SK-N-SH (cell line): ENCODE measurements around the gene MAEA. TPM values are rescaled to one million over a fixed set of nuclear protein-coding genes. Genes with fewer than 3 reads are reported as not detected.

Experiments used
- CTCF ChIA-PET: fragments of 300-600, 350-600 bp; formaldehyde crosslinking; extraction: SDS; loops from one replicate; lab custom pipeline; 2021; lab: Yijun Ruan, JAX
- POLR2A ChIA-PET: fragments of 350-600 bp; sonication (Branson Sonifier 250); formaldehyde crosslinking; extraction: SDS; loops from one replicate; lab custom pipeline; 2020; ENCODE audit warnings: antibody characterized with exemption, inconsistent platforms; lab: Yijun Ruan, JAX
- DNase-seq: peaks from one replicate; pipeline ENCODE4 v3.0.0; 2012
- H2AFZ ChIP-seq: fragments of 200-600 bp; sonication (generic); 2 replicates; pipeline ENCODE4 v1.8.1; 2016; ENCODE audit warnings: antibody characterized with exemption, mild to moderate bottlenecking, low read depth
- H3F3A ChIP-seq: fragments of 200-600 bp; sonication (generic); replicated peaks from 2 replicates; pipeline ENCODE3; 2016; ENCODE audit warnings: antibody characterized with exemption, mild to moderate bottlenecking; ENCODE audit not compliant: insufficient read depth
- H3K27ac ChIP-seq, 2 experiments: fragments of 200-500 bp in 1 of 2; fragments of 200-600 bp in 1 of 2; sonication (Bioruptor generic) in 1 of 2; sonication (generic), shearing (Covaris generic) in 1 of 2; 2 replicates each; pipeline versions ENCODE4 v1.5.1 to v1.6.1; 2014 to 2016; ENCODE audit warnings: low read depth in 2 of 2, inconsistent platforms in 1 of 2, low read length in 1 of 2, mild to moderate bottlenecking in 1 of 2, mixed read lengths in 1 of 2
- H3K27me3 ChIP-seq: fragments of 200-600 bp; sonication (generic), shearing (Covaris generic); 2 replicates; pipeline ENCODE4 v1.6.1; 2016; ENCODE audit warnings: mixed run types; ENCODE audit not compliant: insufficient read depth
- H3K36me3 ChIP-seq, 2 experiments: fragments of 200-500 bp in 1 of 2; fragments of 200-600 bp in 1 of 2; sonication (Bioruptor generic) in 1 of 2; sonication (generic) in 1 of 2; replicated peaks in 1 of 2; 2 replicates each; pipeline versions ENCODE3 to v1.5.1; 2014 to 2016; ENCODE audit warnings: low read length in 1 of 2, mild to moderate bottlenecking in 1 of 2; ENCODE audit not compliant: insufficient read depth in 2 of 2, control insufficient read depth in 1 of 2
- H3K4me1 ChIP-seq, 2 experiments: fragments of 200-500 bp in 1 of 2; fragments of 200-600 bp in 1 of 2; sonication (Bioruptor generic) in 1 of 2; sonication (generic), shearing (Covaris generic) in 1 of 2; 2 replicates each; pipeline versions ENCODE4 v1.5.1 to v1.6.1; 2014 to 2016; ENCODE audit warnings: low read depth in 1 of 2, low read length in 1 of 2, mixed run types in 1 of 2; ENCODE audit not compliant: insufficient read depth in 2 of 2, control insufficient read depth in 1 of 2
- H3K4me2 ChIP-seq: fragments of 200-600 bp; sonication (generic), shearing (Covaris generic); 2 replicates; pipeline ENCODE4 v1.6.1; 2017; ENCODE audit warnings: mixed run types
- H3K4me3 ChIP-seq, 2 experiments: fragments of 200-500 bp in 1 of 2; fragments of 200-600 bp in 1 of 2; sonication (Bioruptor generic) in 1 of 2; sonication (generic), shearing (Covaris generic) in 1 of 2; 2 replicates each; pipeline versions ENCODE4 v1.5.1 to v1.8.1; 2014 to 2016; ENCODE audit warnings: low read depth in 2 of 2, inconsistent platforms in 1 of 2, low read length in 1 of 2, mild to moderate bottlenecking in 1 of 2, mixed read lengths in 1 of 2, moderate library complexity in 1 of 2
- H3K79me2 ChIP-seq: fragments of 200-600 bp; sonication (generic); 2 replicates; pipeline ENCODE4 v1.8.1; 2017; ENCODE audit warnings: mild to moderate bottlenecking; ENCODE audit not compliant: insufficient read depth
- H3K9ac ChIP-seq: fragments of 200-600 bp; sonication (generic); 2 replicates; pipeline ENCODE4 v1.6.1; 2017; ENCODE audit warnings: mixed run types
- H3K9me2 ChIP-seq: fragments of 200-600 bp; sonication (generic); 2 replicates; pipeline ENCODE4 v1.6.1; 2017; ENCODE audit warnings: mixed run types
- H3K9me3 ChIP-seq: fragments of 200-600 bp; sonication (generic); 2 replicates; pipeline ENCODE4 v1.6.1; 2017; ENCODE audit warnings: mixed run types, mild to moderate bottlenecking, moderate library complexity
- H4K20me1 ChIP-seq: fragments of 200-600 bp; sonication (generic); 2 replicates; pipeline ENCODE4 v1.6.1; 2017; ENCODE audit warnings: mild to moderate bottlenecking, mixed run types; ENCODE audit not compliant: insufficient read depth
- CTCF ChIP-seq: fragments of 200-600 bp; sonication (generic); IDR thresholded peaks from 2 replicates; pipeline ENCODE4 v1.6.1; 2017; ENCODE audit warnings: antibody characterized with exemption, mild to moderate bottlenecking, moderate library complexity
- FOSL2 ChIP-seq: IDR thresholded peaks from 2 replicates; pipeline ENCODE4 v1.4.0; 2012; ENCODE audit warnings: low read depth, mild to moderate bottlenecking, moderate library complexity, borderline replicate concordance
- FOXM1 ChIP-seq: IDR thresholded peaks from 2 replicates; pipeline ENCODE4 v1.4.0; 2012; ENCODE audit warnings: low read depth, mild to moderate bottlenecking
- MEF2A ChIP-seq: IDR thresholded peaks from 2 replicates; pipeline ENCODE4 v1.4.0; 2012; ENCODE audit warnings: low read depth, borderline replicate concordance
- MXI1 ChIP-seq: IDR thresholded peaks from 2 replicates; pipeline ENCODE4 v1.6.1; 2012; ENCODE audit warnings: mild to moderate bottlenecking, low read depth, low read length, improper control_type of control experiment
- NFIC ChIP-seq: IDR thresholded peaks from 2 replicates; pipeline ENCODE4 v1.4.0; 2012; ENCODE audit warnings: borderline replicate concordance
- NRF1 ChIP-seq: IDR thresholded peaks from 2 replicates; pipeline ENCODE4 v1.6.1; 2012; ENCODE audit warnings: low read depth, mild to moderate bottlenecking, low read length
- POLR2AphosphoS5 ChIP-seq: IDR thresholded peaks from 2 replicates; pipeline ENCODE4 v1.6.1; 2012; ENCODE audit warnings: low read depth, low read length
- RAD21 ChIP-seq: IDR thresholded peaks from 2 replicates; pipeline ENCODE4 v1.6.1; 2012; ENCODE audit warnings: mild to moderate bottlenecking, low read length
- REST ChIP-seq: IDR thresholded peaks from 2 replicates; pipeline ENCODE4 v1.6.1; 2012; ENCODE audit warnings: mild to moderate bottlenecking, low read depth, low read length, moderate library complexity
- RFX5 ChIP-seq: IDR thresholded peaks from 2 replicates; pipeline ENCODE4 v1.6.1; 2012; ENCODE audit warnings: mild to moderate bottlenecking, improper control_type of control experiment, low read length
- RXRA ChIP-seq: IDR thresholded peaks from 2 replicates; pipeline ENCODE4 v1.4.0; 2012; ENCODE audit warnings: low read depth, mild to moderate bottlenecking, borderline replicate concordance
- SMC3 ChIP-seq: IDR thresholded peaks from 2 replicates; pipeline ENCODE4 v1.6.1; 2012; ENCODE audit warnings: low read depth, low read length, improper control_type of control experiment
- USF1 ChIP-seq: IDR thresholded peaks from 2 replicates; pipeline ENCODE4 v1.4.0; 2012; ENCODE audit warnings: low read depth, borderline replicate concordance
- ZBTB33 ChIP-seq: IDR thresholded peaks from 2 replicates; pipeline ENCODE4 v1.4.0; 2012; ENCODE audit warnings: low read depth, borderline replicate concordance
- WGBS: methylation state at CpG from one replicate; pipeline ENCODE4 v1.1.6; 2017; ENCODE audit warnings: low lambda C conversion rate; 5-methylcytosine and 5-hydroxymethylcytosine counted together
- polyA plus RNA-seq, 3 experiments: library from polyadenylated mRNA; depleted of rRNA; stranded (reverse); fragments of >200 nt; gene quantifications; 2 replicates each; pipeline ENCODE4 v1.2.3, GENCODE V29; 2012

MAEA gene
- polyA plus RNA-seq, 1 of the 3 experiments (the other 2 are of a cell fraction): 128 TPM

GRCh38 chr4:1348746-1349145 lies 59.1 kb downstream of the MAEA start:
- no peak overlapping the region for H3K9ac ChIP-seq

GRCh38 chr4:1349359-1350168 lies 59.9 kb downstream of the MAEA start:
- H3K79me2 ChIP-seq: peaks cover 51% of the 10 kb centered on the region
- ChIA-PET POLR2A (no interaction called here), CTCF (interaction anchor here (1.8 to 3.8 kb wide), 3 partner anchors 7 to 219 kb away, joined by 6 to 23 read pairs (median 18); no protein-coding TSS in a partner anchor)
- peaks cover 0 to 20% of the 10 kb centered on the region in 2 experiments; a peak in 1 of 4 replicates for H3K4me1 ChIP-seq
- H3K9me2 ChIP-seq: no peaks in the 10 kb centered on the region
- no peak overlapping the region for H3K27ac ChIP-seq
- no peak overlapping the region for H2AFZ ChIP-seq
- H3K4me3 ChIP-seq: no peak overlapping the region
- no peak overlapping the region for H3K9ac ChIP-seq
- WGBS: 94% methylated on average over 22 of the region's 29 CpGs
- DNase-seq: no peak
- no peaks in the 10 kb centered on the region for H3K27me3 ChIP-seq
- peak overlapping the region; percentile 24; the same call in 1 of the 2 replicates for H3K4me2 ChIP-seq
- H3F3A ChIP-seq: peaks cover 6% of the 10 kb centered on the region
- peaks cover 4% of the 10 kb centered on the region for H4K20me1 ChIP-seq
- no peaks in the 10 kb centered on the region for H3K9me3 ChIP-seq
- TF ChIP-seq RAD21: no peak
- TF ChIP-seq USF1: no peak
- TF ChIP-seq SMC3: no peak
- no peak for TF ChIP-seq REST
- no peak for TF ChIP-seq RFX5
- TF ChIP-seq NFIC: no peak
- TF ChIP-seq NRF1: no peak
- no peak for TF ChIP-seq MXI1
- TF ChIP-seq ZBTB33: no peak
- TF ChIP-seq POLR2AphosphoS5: no peak
- TF ChIP-seq FOSL2: no peak
- TF ChIP-seq CTCF: no peak
- TF ChIP-seq MEF2A: no peak
- TF ChIP-seq RXRA: no peak
- H3K36me3 ChIP-seq: peaks cover 9 to 16% of the 10 kb centered on the region in 2 experiments

More at GRCh38 chr4:1348746-1349145, 59.1 kb downstream of the MAEA start:
- H3K27me3 ChIP-seq: no peaks in the 10 kb centered on the region
- H2AFZ ChIP-seq: no peak overlapping the region
- no peak overlapping the region; a peak in 1 of 4 replicates for H3K27ac ChIP-seq
- H3K36me3 ChIP-seq: peaks cover 13 to 14% of the 10 kb centered on the region in 2 experiments
- peaks cover 0 to 20% of the 10 kb centered on the region in 2 experiments; a peak in 1 of 4 replicates for H3K4me1 ChIP-seq
- peaks cover 60% of the 10 kb centered on the region for H3K79me2 ChIP-seq
- no peaks in the 10 kb centered on the region for H3K9me3 ChIP-seq
- no peak overlapping the region for H3K4me3 ChIP-seq
- ChIA-PET CTCF (interaction anchor here (1.5 to 3.8 kb wide), 4 partner anchors 8 to 281 kb away, joined by 4 to 23 read pairs (median 12); no protein-coding TSS in a partner anchor), POLR2A (no interaction called here)
- TF ChIP-seq RFX5 (no peak), FOXM1 (no peak)
- no peaks in the 10 kb centered on the region for H3K9me2 ChIP-seq
- 92% methylated on average over 24 of the region's 25 CpGs for WGBS
- peaks cover 4% of the 10 kb centered on the region for H4K20me1 ChIP-seq
- peaks cover 11% of the 10 kb centered on the region for H3F3A ChIP-seq
- H3K4me2 ChIP-seq: peak overlapping the region; percentile 80; the same call in 1 of the 2 replicates
- DNase-seq: no peak
